HepG2 (cell line): ENCODE results near the gene PANK1. TPM values are rescaled to one million over a fixed set of nuclear protein-coding genes. Genes with fewer than 3 reads are reported as not detected.
A peak's percentile ranks its signal among the peaks of the same experiment; 100 is the strongest.

Source experiments
- AHR ChIP-seq: IDR thresholded peaks from 2 replicates; pipeline ENCODE4 v1.6.1; 2018; ENCODE audit warnings: missing genetic modification reagents, missing compliant biosample characterization
- AKAP8 ChIP-seq: sonication (generic); formaldehyde crosslinking; IDR thresholded peaks from 2 replicates; pipeline ENCODE4 v1.5.1; 2020; ENCODE audit warnings: mild to moderate bottlenecking, missing genetic modification reagents
- ARID3A ChIP-seq: IDR thresholded peaks from 2 replicates; pipeline ENCODE4 v1.6.1; 2012; ENCODE audit warnings: low read depth, low read length, improper control_type of control experiment
- ATF2 ChIP-seq: sonication (generic); formaldehyde crosslinking; IDR thresholded peaks from 2 replicates; pipeline ENCODE4 v1.4.0; 2020; ENCODE audit warnings: missing genetic modification reagents
- BRD4 ChIP-seq: sonication (generic); formaldehyde crosslinking; IDR thresholded peaks from 2 replicates; pipeline ENCODE4 v1.4.0; 2020; ENCODE audit warnings: missing genetic modification reagents
- GATA4 ChIP-seq: sonication (generic); IDR thresholded peaks from 2 replicates; pipeline ENCODE4 v1.6.1; 2016; ENCODE audit warnings: antibody characterized with exemption, low read depth, borderline replicate concordance
- GMEB1 ChIP-seq: sonication (generic); formaldehyde crosslinking; IDR thresholded peaks from 2 replicates; pipeline ENCODE4 v1.5.1; 2020; ENCODE audit warnings: missing genetic modification reagents, mild to moderate bottlenecking, borderline replicate concordance
- HOMEZ ChIP-seq: IDR thresholded peaks from 2 replicates; pipeline ENCODE4 v1.6.1; 2016; ENCODE audit warnings: low read depth
- JDP2 ChIP-seq: sonication (generic); formaldehyde crosslinking; IDR thresholded peaks from 2 replicates; pipeline ENCODE4 v1.8.1; 2022; ENCODE audit warnings: missing genetic modification reagents, borderline replicate concordance
- SMYD3 ChIP-seq: sonication (generic); formaldehyde crosslinking; IDR thresholded peaks from 2 replicates; pipeline ENCODE4 v1.8.1; 2023; ENCODE audit warnings: mild to moderate bottlenecking, missing genetic modification reagents
- SOX13 ChIP-seq, 3 experiments: fragments of 450-650 bp in 1 of 3; sonication (generic) in 1 of 3; formaldehyde crosslinking in 1 of 3; IDR thresholded peaks in 2 of 3; conservative IDR thresholded peaks in 1 of 3; 2 replicates each; pipeline versions ENCODE4 v1.5.0 to v1.6.1; 2016 to 2020; ENCODE audit warnings: antibody characterized with exemption in 1 of 3, mild to moderate bottlenecking in 1 of 3, missing compliant biosample characterization in 1 of 3, missing genetic modification reagents in 1 of 3, moderate library complexity in 1 of 3
- SRSF1 ChIP-seq: fragments of 200-400 bp; formaldehyde crosslinking; optimal IDR thresholded peaks from 2 replicates; pipeline ENCODE3; 2017; ENCODE audit warnings: mild to moderate bottlenecking, low read depth, low read length, moderate library complexity
- TFDP2 ChIP-seq: sonication (generic); formaldehyde crosslinking; IDR thresholded peaks from 2 replicates; pipeline ENCODE4 v1.4.0; 2020; ENCODE audit warnings: missing genetic modification reagents
- ZNF121 ChIP-seq: sonication (generic); formaldehyde crosslinking; IDR thresholded peaks from 2 replicates; pipeline ENCODE4 v1.5.0; 2020; ENCODE audit warnings: mild to moderate bottlenecking, missing genetic modification reagents
- ZNF574 ChIP-seq: sonication (generic); formaldehyde crosslinking; IDR thresholded peaks from 2 replicates; pipeline ENCODE4 v1.4.0; 2020; ENCODE audit warnings: missing genetic modification reagents
- polyA plus RNA-seq, 8 experiments: library from polyadenylated mRNA; depleted of rRNA in 3 of 8; stranded (reverse) in 7 of 8; unstranded in 1 of 8; fragments of >200 nt; fragmentation: Illumina TruSeq in 4 of 8; extraction: Trizol in 4 of 8; gene quantifications; 2 replicates each; pipeline versions ENCODE4 v1.2.1 to v1.2.3, GENCODE V29; 2011 to 2016; ENCODE audit warnings: low read depth in 4 of 8, missing spikeins in 1 of 8, mixed read lengths in 1 of 8; ENCODE audit not compliant: insufficient read depth in 1 of 8
- total RNA-seq, 5 experiments: library from RNA; depleted of rRNA; stranded (reverse); fragments of >200 nt; fragmentation: Illumina TruSeq; extraction: Trizol; gene quantifications; 2 replicates each; pipeline ENCODE4 v1.2.3, GENCODE V29; 2016; ENCODE audit warnings: low read depth in 1 of 5

PANK1 gene
- total and polyA plus RNA-seq, 2 of the 13 experiments (the other 11 are each of a cell fraction or from before 2014, with no cell fraction given) = 18.2 to 33.3 TPM

GRCh38 chr10:89643812-89644690, 991 bp downstream of the PANK1 start (continued):
- TF ChIP-seq ARID3A (peak; percentile 74; the same call in 1 of the 2 replicates), HOMEZ (CRISPR knock-in tag) (peak; percentile 99), BRD4 (CRISPR knock-in tag) (peak; percentile 77; the same call in 1 of the 2 replicates), GATA4 (peak; percentile 87; the same call in 1 of the 2 replicates), TFDP2 (CRISPR knock-in tag) (peak; percentile 47; the same call in 1 of the 2 replicates), AKAP8 (peak; percentile 73), ZNF121 (CRISPR knock-in tag) (no peak), ZNF574 (peak; percentile 76), JDP2 (CRISPR knock-in tag) (peak; percentile 37; the same call in 1 of the 2 replicates), SOX13 (IDR thresholded peaks at IDR 0.05) (peak; percentile 39; the same call in 1 of the 2 replicates), SOX13 (CRISPR knock-in tag; conservative IDR thresholded peaks at IDR 0.05 in 1 of 2, IDR thresholded peaks at IDR 0.05 in 1 of 2) (peak in 1 of 2 experiments; percentile 54; a peak in 2 of 4 replicates), SRSF1 (peak; percentile 49), ATF2 (peak; percentile 75), AHR (CRISPR knock-in tag) (0 out of 2 replicates have a peak, but pooled peaks have one; percentile 49), SMYD3 (CRISPR knock-in tag) (peak; percentile 51; the same call in 1 of the 2 replicates), GMEB1 (CRISPR knock-in tag) (peak; percentile 40; the same call in 1 of the 2 replicates)
